HepG2 (cell line): ENCODE results near the gene KRTAP5-11. TPM values are rescaled to one million over a fixed set of nuclear protein-coding genes. Genes with fewer than 3 reads are reported as not detected.

ENCODE experiments used
- ATAC-seq: fragments of 200-7000 bp; cut with Tn5 transposase; 3 replicates; pipeline ENCODE4 v1.9.1; 2020; ENCODE audit warnings: mild to moderate bottlenecking, moderate library complexity
- BruUV-seq: library from RNA; stranded (reverse); fragments of 400-500 nt; replicated peaks from 2 replicates; lab custom pipeline; 2021; lab: Mats Ljungman, UMichigan
- CTCF ChIA-PET: fragments of 300-600 bp; formaldehyde crosslinking; extraction: SDS; loops from one replicate; lab custom pipeline; 2021; ENCODE audit warnings: low total read pairs, inconsistent platforms, low intra/inter-chr PET ratio; lab: Yijun Ruan, JAX
- POLR2A ChIA-PET: fragments of 350-600 bp; sonication (Branson Sonifier 250); formaldehyde crosslinking; loops from one replicate; lab custom pipeline; 2020; ENCODE audit warnings: antibody characterized with exemption, inconsistent platforms; lab: Yijun Ruan, JAX
- DNase-seq: peaks from one replicate; pipeline ENCODE4 v3.0.0-alpha.2; 2015; ENCODE audit warnings: low spot score
- FAIRE-seq: peaks from 3 replicates; lab custom pipeline; 2011; peaks lifted over from hg19 to GRCh38; lab: Jason Lieb, UNC
- H2AFZ ChIP-seq: one replicate; pipeline ENCODE4 v1.6.1; 2011; ENCODE audit warnings: low read length, inconsistent platforms
- H3K27ac ChIP-seq: fragments of 300-600 bp; 3 replicates; pipeline ENCODE4 v1.8.0; 2011; ENCODE audit warnings: mixed run types, mild to moderate bottlenecking, mixed read lengths, low read length, inconsistent platforms; ENCODE audit not compliant: insufficient read depth; ENCODE audit errors: extremely low read length
- H3K27me3 ChIP-seq, 2 experiments: fragments of 200-600 bp in 1 of 2; 2 replicates in 1 of 2; 3 replicates in 1 of 2; pipeline versions ENCODE4 v1.6.0 to v1.8.0; 2011; ENCODE audit warnings: low read length in 2 of 2, mild to moderate bottlenecking in 2 of 2, moderate library complexity in 2 of 2, inconsistent platforms in 1 of 2; ENCODE audit not compliant: insufficient read depth in 2 of 2, control insufficient read depth in 1 of 2
- H3K36me3 ChIP-seq, 2 experiments: fragments of 200-600 bp in 1 of 2; replicated peaks in 1 of 2; 2 replicates in 1 of 2; 3 replicates in 1 of 2; pipeline versions ENCODE4 v1.5.1 to v1.8.0; 2011; ENCODE audit warnings: low read length in 2 of 2, inconsistent platforms in 1 of 2; ENCODE audit not compliant: insufficient read depth in 2 of 2, control insufficient read depth in 1 of 2
- H3K4me1 ChIP-seq: 2 replicates; pipeline ENCODE4 v1.5.1; 2012; ENCODE audit warnings: low read length, inconsistent platforms; ENCODE audit not compliant: insufficient read depth
- H3K4me2 ChIP-seq: 2 replicates; pipeline ENCODE4 v1.6.0; 2011; ENCODE audit warnings: low read depth, low read length, inconsistent platforms
- H3K4me3 ChIP-seq, 3 experiments: fragments of 200-600 bp in 1 of 3; sonication (generic), shearing (Covaris generic) in 1 of 3; replicated peaks in 1 of 3; 2 replicates each; pipeline ENCODE4 v1.5.1; 2011 to 2016; ENCODE audit warnings: low read length in 3 of 3, inconsistent platforms in 2 of 3, low read depth in 2 of 3, mild to moderate bottlenecking in 2 of 3, control low read depth in 1 of 3, mixed read lengths in 1 of 3; ENCODE audit not compliant: insufficient read depth in 1 of 3
- H3K79me2 ChIP-seq: one replicate; pipeline ENCODE4 v1.6.1; 2011; ENCODE audit warnings: low read length, inconsistent platforms; ENCODE audit not compliant: insufficient read depth
- H3K9ac ChIP-seq: 2 replicates; pipeline ENCODE4 v1.6.0; 2011; ENCODE audit warnings: mild to moderate bottlenecking, low read depth, low read length, inconsistent platforms; ENCODE audit not compliant: insufficient read depth
- H3K9me3 ChIP-seq: 2 replicates; pipeline ENCODE4 v1.5.1; 2012; ENCODE audit warnings: mild to moderate bottlenecking, low read length
- H4K20me1 ChIP-seq: 2 replicates; pipeline ENCODE4 v1.6.0; 2011; ENCODE audit warnings: inconsistent platforms, mild to moderate bottlenecking, low read length, moderate library complexity; ENCODE audit not compliant: insufficient read depth
- ARID5B ChIP-seq: IDR thresholded peaks from 2 replicates; pipeline ENCODE4 v1.4.0; 2020; ENCODE audit warnings: mild to moderate bottlenecking, missing genetic modification reagents
- EP300 ChIP-seq, 3 experiments: sonication (generic) in 1 of 3; formaldehyde crosslinking in 1 of 3; IDR thresholded peaks; 2 replicates each; pipeline versions ENCODE4 v1.5.1 to v1.6.1; 2011 to 2020; ENCODE audit warnings: low read depth in 2 of 3, low read length in 2 of 3, borderline replicate concordance in 1 of 3, improper control_type of control experiment in 1 of 3, mild to moderate bottlenecking in 1 of 3, missing genetic modification reagents in 1 of 3, moderate library complexity in 1 of 3
- HNF4A ChIP-seq: sonication (generic); formaldehyde crosslinking; IDR thresholded peaks from 2 replicates; pipeline ENCODE4 v1.4.0; 2020; ENCODE audit warnings: missing genetic modification reagents
- KDM2A ChIP-seq: sonication (generic); formaldehyde crosslinking; IDR thresholded peaks from 2 replicates; pipeline ENCODE4 v1.4.0; 2020; ENCODE audit warnings: low read depth, missing genetic modification reagents, borderline replicate concordance
- POLR2AphosphoS5 ChIP-seq: IDR thresholded peaks from 2 replicates; pipeline ENCODE4 v1.6.1; 2012; ENCODE audit warnings: low read depth, low read length
- PPARG ChIP-seq: conservative IDR thresholded peaks from 2 replicates; pipeline ENCODE4 v1.6.1; 2016; ENCODE audit warnings: missing biosample characterization, missing genetic modification reagents
- RXRB ChIP-seq: IDR thresholded peaks from 2 replicates; pipeline ENCODE4 v1.6.1; 2016; ENCODE audit warnings: borderline replicate concordance, missing genetic modification reagents, missing compliant biosample characterization
- SNAPC5 ChIP-seq: sonication (generic); formaldehyde crosslinking; IDR thresholded peaks from 2 replicates; pipeline ENCODE4 v1.8.1; 2023; ENCODE audit warnings: mild to moderate bottlenecking, missing genetic modification reagents, borderline replicate concordance
- SOX13 ChIP-seq, 3 experiments: fragments of 450-650 bp in 1 of 3; sonication (generic) in 1 of 3; formaldehyde crosslinking in 1 of 3; IDR thresholded peaks in 2 of 3; conservative IDR thresholded peaks in 1 of 3; 2 replicates each; pipeline versions ENCODE4 v1.5.0 to v1.6.1; 2016 to 2020; ENCODE audit warnings: antibody characterized with exemption in 1 of 3, mild to moderate bottlenecking in 1 of 3, missing compliant biosample characterization in 1 of 3, missing genetic modification reagents in 1 of 3, moderate library complexity in 1 of 3
- TFE3 ChIP-seq: IDR thresholded peaks from 2 replicates; pipeline ENCODE4 v1.6.1; 2016
- ZNF17 ChIP-seq: sonication (generic); formaldehyde crosslinking; IDR thresholded peaks from 2 replicates; pipeline ENCODE4 v1.5.0; 2020; ENCODE audit warnings: mild to moderate bottlenecking, missing genetic modification reagents
- ZNF747 ChIP-seq: sonication (generic); formaldehyde crosslinking; IDR thresholded peaks from 2 replicates; pipeline ENCODE4 v1.8.1; 2023; ENCODE audit warnings: missing genetic modification reagents, mild to moderate bottlenecking, borderline replicate concordance
- ZNF850 ChIP-seq: sonication (generic); formaldehyde crosslinking; conservative IDR thresholded peaks from 2 replicates; pipeline ENCODE4 v1.9.0; 2021; ENCODE audit warnings: mild to moderate bottlenecking, missing genetic modification reagents
- WGBS: methylation state at CpG from one replicate; pipeline ENCODE4 v1.1.6; 2017; ENCODE audit warnings: low lambda C conversion rate; 5-methylcytosine and 5-hydroxymethylcytosine counted together
- in situ Hi-C: cut with HindIII; loops from 2 replicates; pipeline ENCODE4 v1.10.0; 2017; ENCODE audit warnings: low pct_unique_long_range_greater_than_20kb; ENCODE audit not compliant: extremely low pct_ligation_motif_present
- intact Hi-C: fragments of 100-400 bp; cut with micrococcal nuclease; formaldehyde crosslinking; loops from one replicate; pipeline ENCODE4 v1.10.0; 2022; ENCODE audit not compliant: unreplicated experiment
- polyA plus RNA-seq, 8 experiments: library from polyadenylated mRNA; depleted of rRNA in 3 of 8; stranded (reverse) in 7 of 8; unstranded in 1 of 8; fragments of >200 nt; fragmentation: Illumina TruSeq in 4 of 8; extraction: Trizol in 4 of 8; gene quantifications; 2 replicates each; pipeline versions ENCODE4 v1.2.1 to v1.2.3, GENCODE V29; 2011 to 2016; ENCODE audit warnings: low read depth in 4 of 8, missing spikeins in 1 of 8, mixed read lengths in 1 of 8; ENCODE audit not compliant: insufficient read depth in 1 of 8
- total RNA-seq, 5 experiments: library from RNA; depleted of rRNA; stranded (reverse); fragments of >200 nt; fragmentation: Illumina TruSeq; extraction: Trizol; gene quantifications; 2 replicates each; pipeline ENCODE4 v1.2.3, GENCODE V29; 2016; ENCODE audit warnings: low read depth in 1 of 5

KRTAP5-11 gene
- total and polyA plus RNA-seq, 2 of the 13 experiments (the other 11 are each of a cell fraction or from before 2014, with no cell fraction given) = not detected

- no peak for TF ChIP-seq ZNF17
Observed at GRCh38 chr11:71545405-71545966, 37.2 kb downstream of the KRTAP5-11 start (continued).

DNA sequence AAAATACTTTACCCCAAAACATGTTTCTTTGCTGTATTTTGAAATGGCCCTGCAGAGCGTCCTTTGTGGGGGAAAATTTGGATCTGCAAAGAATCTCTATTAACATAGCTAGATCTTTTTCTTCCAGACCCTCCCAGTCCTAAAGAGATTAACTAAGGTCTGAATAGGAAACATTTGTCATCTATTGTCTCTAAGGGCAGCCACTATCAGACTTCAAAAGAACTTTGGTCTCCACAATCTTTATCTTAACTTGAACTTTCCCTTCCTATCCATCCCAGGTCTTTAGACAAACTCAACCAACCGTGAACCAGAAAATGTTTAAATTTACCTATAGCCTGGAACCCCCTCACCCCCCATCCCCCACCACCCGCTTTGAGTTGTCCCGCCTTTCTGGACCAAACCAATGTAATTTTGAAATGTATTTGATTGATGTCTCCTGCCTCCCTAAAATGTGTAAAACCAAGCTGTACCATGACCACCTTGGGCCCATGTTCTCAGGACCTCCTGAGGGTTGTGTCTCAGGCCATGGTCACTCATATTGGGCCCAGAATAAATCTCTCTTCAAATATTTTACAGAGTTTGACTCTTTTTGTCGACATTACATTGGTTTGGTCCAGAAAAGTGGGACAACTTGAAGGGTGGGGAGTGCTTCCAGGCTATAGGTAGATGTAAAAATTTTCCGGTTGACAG lies 38.0 kb downstream of the KRTAP5-11 start:
- no peak for ATAC-seq
- TF ChIP-seq RXRB (CRISPR knock-in tag) (peak; percentile 26; the same call in 1 of the 2 replicates), SNAPC5 (no peak), EP300 (IDR thresholded peaks at IDR 0.05; ENCODE audit: low read depth in 2 of 2, low read length in 2 of 2) (no peak), EP300 (CRISPR knock-in tag; IDR thresholded peaks at IDR 0.05; ENCODE audit: borderline replicate concordance) (no peak), TFE3 (CRISPR knock-in tag) (no peak), HNF4A (CRISPR knock-in tag) (0 out of 2 replicates have a peak, but pooled peaks have one; percentile 14), POLR2AphosphoS5 (no peak), ZNF747 (CRISPR knock-in tag) (no peak), SOX13 (IDR thresholded peaks at IDR 0.05) (no peak), SOX13 (CRISPR knock-in tag; conservative IDR thresholded peaks at IDR 0.05 in 1 of 2, IDR thresholded peaks at IDR 0.05 in 1 of 2) (peak in 1 of 2 experiments; percentile 65; a peak in 2 of 4 replicates), PPARG (peak; percentile 81), KDM2A (CRISPR knock-in tag) (no peak), ZNF850 (CRISPR knock-in tag) (no peak), ARID5B (0 out of 2 replicates have a peak, but pooled peaks have one; percentile 27)

More for the DNA sequence above, 38.0 kb downstream of the KRTAP5-11 start:
- Histone ChIP-seq H2AFZ (no peak overlapping the region), H3K9ac (no peak overlapping the region), H3K4me2 (peak overlapping the region; percentile 67; the same call in 1 of the 2 replicates), H3K4me1 (peaks cover 95% of the 10 kb centered on the region), H3K4me3 (no peak overlapping the region; a peak in 1 of 6 replicates), H4K20me1 (no peaks in the 10 kb centered on the region), H3K79me2 (no peaks in the 10 kb centered on the region), H3K27me3 (no peaks in the 10 kb centered on the region), H3K9me3 (no peaks in the 10 kb centered on the region), H3K36me3 (no peaks in the 10 kb centered on the region), H3K27ac (no peak overlapping the region)
- in situ Hi-C loops (no loop called here), intact Hi-C loops (no loop called here)
- no peak for FAIRE-seq
- POLR2A ChIA-PET = interaction anchor here (0.6 kb wide), 1 partner anchor 18 kb away, joined by 3 read pairs; the partner anchor contains the start of gene KRTAP5-7
- BruUV-seq = no TSS peak
- WGBS = 26% methylated on average over 6 of the region's 6 CpGs
- CTCF ChIA-PET = no interaction called here
- DNase-seq = peak; percentile 23
